CMK (cell line): ENCODE measurements around the gene CDH16.

Experiments
- DNase-seq: peaks from one replicate; pipeline ENCODE4 v3.0.0-alpha.2; 2010; ENCODE audit warnings: low read depth

The CDH16 gene

DNA sequence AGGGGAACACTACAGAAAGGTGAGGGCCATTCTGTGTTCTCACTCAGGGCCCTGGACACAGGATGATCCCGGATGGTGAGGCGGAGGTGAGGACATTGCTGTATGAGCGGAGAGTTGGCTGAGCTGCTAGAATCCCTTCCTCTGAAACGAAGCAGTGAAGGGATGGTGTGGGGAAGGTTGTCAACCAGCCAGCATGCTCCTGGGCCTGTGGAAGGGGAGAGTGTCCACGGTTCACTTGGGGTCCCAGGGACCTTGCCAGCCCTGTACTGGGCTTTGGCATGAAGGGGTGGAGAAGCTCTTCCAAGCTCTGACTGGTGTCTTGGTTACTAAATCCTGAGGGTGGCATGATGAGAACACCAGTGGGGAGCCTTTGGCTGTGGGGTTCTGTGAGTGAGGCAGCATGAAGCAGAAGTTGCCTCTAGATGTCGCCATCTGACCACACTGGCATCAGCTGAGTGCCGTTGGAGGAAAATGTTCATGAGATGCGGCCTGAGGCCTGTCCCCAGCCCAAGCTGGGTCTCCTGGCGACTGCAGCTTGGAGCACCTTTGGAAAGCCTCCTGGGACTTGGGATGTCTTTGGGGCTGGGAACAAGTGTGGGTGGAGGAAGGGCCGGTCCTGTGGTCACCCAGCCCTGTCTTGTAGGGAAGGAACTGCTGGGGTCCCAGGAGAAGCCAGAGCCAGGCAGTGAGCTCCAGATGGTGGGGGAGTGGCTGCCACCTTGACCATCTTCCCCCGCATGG lies 23.6 kb downstream of the CDH16 start:
- no peak for DNase-seq

- DNase-seq: no peak
These were observed 24.6 kb downstream of the CDH16 start for GRCh38 chr16:66894055-66894454.

GRCh38 chr16:66891797-66892196 lies 26.9 kb downstream of the CDH16 start:
- DNase-seq: no peak

GRCh38 chr16:66891360-66891759 lies 27.3 kb downstream of the CDH16 start:
- no peak for DNase-seq

DNA sequence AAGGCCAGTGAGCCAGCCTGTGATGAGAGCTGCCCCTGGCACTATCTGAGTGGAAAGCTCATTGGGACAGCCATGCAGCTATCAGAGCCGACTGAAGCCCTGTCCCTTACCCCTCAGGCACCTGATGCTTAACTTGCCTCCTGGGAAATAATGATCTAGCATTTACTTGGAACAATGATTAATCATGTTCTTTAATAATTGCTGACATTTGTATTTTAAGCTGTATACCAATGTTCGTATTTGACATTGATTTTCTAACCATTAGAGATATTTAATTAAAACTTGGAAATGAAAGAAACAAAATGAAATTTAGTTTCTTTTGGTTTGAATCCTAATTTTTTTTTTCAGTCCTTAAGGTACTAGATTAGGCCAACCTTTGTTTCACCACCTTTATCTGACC lies 27.9 kb downstream of the CDH16 start:
- DNase-seq: no peak

GRCh38 chr16:66889622-66890021 lies 29.1 kb downstream of the CDH16 start:
- DNase-seq: no peak

- DNase-seq: no peak
These were observed 29.8 kb downstream of the CDH16 start for GRCh38 chr16:66888647-66889615.

GRCh38 chr16:66886914-66887313 lies 31.8 kb downstream of the CDH16 start:
- no peak for DNase-seq

- DNase-seq: no peak
These were observed 32.4 kb downstream of the CDH16 start for GRCh38 chr16:66886321-66886720.

DNA sequence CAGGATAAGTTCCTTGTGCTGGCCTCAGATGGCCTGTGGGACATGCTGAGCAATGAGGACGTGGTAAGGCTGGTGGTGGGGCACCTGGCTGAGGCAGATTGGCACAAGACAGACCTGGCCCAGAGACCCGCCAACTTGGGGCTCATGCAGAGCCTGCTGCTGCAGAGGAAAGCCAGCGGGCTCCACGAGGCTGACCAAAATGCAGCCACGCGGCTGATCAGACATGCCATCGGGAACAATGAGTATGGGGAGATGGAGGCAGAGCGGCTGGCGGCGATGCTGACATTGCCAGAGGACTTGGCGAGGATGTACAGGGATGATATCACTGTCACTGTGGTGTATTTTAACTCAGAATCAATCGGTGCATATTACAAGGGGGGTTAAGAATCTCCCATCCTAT lies 33.2 kb downstream of the CDH16 start:
- DNase-seq: no peak

DNA sequence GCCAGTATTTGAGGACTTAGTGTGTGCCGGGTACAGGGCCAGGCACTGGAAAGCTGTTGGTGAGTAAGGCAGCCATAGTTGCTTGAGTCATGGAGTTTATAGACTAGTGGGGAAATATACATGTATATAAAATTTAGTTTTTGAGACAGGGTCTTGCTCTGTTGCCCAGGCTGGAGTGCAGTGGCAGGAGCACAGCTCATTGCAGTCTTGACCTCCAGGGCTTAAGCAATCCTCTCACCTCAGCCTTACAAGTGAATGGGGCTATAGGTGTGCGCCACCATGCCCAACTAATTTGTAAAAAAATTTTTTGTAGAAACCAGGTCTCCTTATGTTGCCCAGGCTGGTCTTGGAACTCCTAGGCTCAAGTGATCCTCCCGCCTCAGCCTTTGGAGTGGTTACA lies 36.0 kb downstream of the CDH16 start:
- DNase-seq: no peak

DNA sequence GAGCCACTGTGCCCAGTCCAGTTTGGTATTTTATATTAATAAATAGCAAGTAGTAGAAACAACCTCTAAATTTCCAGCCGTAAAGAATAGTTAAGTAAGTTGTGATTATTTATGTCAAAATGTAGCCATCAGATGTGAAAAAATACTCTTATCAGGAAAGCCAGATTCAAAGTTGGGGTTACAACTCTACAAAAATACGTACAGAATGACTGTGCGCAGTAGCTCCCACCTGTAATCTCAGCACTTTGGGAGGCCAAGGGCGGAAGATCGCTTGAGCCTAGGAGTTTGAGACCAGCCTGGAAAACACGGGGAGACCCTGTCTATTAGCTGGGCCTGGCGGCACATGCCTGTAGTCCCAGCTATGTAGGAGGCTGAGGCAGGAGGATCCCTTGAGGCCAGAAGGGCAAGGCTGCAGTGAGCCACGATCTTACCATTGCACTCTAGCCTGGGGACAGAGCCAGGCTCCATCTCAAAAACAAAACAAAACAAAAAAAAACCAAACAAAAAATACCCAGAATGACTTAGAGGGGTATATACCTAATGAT lies 36.6 kb downstream of the CDH16 start:
- no peak for DNase-seq

DNA sequence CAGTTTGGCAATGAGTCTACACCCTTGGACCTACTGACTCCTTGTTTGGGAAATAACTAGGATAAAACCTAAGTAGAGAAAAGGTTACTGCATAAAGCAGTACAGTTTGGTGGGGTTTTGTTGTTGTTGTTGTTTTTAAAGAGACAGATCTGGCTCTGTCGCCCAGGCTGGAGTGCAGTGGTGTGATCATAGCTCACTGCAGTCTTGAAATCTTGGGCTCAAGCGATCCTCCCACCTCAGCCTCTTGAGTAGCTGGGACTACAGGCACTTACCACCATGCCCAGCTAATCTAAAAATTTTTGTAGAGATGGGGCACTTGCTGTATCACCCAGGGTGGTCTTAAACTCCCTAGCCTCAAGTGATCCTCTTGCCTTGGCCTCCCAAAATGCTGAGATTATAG lies 37.1 kb downstream of the CDH16 start:
- DNase-seq: no peak

DNA sequence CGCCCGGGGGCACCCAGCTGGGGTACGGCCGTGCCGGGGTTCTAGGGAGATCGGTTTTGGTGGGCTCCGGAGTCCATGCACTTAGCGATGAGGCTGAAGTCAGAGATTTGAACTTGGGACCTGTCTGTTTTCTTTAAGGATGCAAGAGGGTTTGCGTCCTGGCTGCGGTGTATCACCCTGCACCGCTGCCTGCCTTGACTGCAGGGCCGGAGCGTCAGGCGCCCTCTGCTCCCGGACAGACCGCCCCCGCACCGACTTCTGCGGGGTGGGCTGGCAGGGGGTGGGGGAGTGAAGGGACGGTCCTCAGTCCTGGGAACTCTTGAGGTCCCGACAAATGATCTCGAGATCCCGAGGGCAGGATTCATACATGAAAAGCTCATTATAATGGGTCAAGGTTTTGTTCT lies 37.7 kb downstream of the CDH16 start:
- DNase-seq: no peak

GRCh38 chr16:66880288-66881013 lies 38.2 kb downstream of the CDH16 start, which contains the start of gene PDP2:
PDP2 (plus strand) TSS chr16:66880515; CDS start chr16:66884285, 3,770 bp downstream.
- peak; percentile 95 for DNase-seq

GRCh38 chr16:66878067-66878466 lies 40.6 kb downstream of the CDH16 start:
- no peak for DNase-seq

DNA sequence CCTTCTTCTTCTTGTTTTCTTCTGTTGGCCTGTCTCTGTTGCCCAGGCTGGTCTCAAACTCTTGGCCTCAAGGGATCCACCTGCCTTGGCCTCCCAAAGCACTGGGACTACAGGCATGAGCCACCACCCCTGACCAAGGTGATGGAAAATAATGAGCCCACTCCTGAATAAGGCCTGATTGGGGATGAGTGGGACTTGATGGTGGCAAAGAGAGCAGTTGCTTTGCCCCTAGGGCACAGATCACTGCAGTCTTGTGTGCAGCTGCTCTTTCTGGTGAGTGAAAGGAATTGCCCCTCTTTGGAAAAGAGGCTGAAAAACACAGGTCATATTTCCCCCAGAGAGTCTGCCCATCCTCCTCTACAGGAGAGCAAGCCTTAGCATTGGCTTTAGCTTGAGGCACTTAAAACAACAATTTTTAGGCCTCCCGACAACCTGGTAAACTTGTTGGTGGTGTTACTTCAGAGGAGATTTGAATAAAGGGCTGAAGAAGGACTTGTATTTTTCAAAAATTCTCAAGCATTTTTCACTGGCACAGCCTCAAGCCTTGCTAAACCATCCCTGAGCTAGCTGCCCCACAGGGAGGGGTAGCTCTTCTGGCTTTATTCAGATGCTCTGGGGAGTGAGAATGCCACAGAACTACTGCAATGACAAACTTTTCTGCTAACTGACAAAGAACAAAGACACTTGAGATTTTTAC lies 44.5 kb downstream of the CDH16 start:
- DNase-seq: no peak

GRCh38 chr16:66873685-66874055 lies 45.0 kb downstream of the CDH16 start:
- DNase-seq: no peak

DNA sequence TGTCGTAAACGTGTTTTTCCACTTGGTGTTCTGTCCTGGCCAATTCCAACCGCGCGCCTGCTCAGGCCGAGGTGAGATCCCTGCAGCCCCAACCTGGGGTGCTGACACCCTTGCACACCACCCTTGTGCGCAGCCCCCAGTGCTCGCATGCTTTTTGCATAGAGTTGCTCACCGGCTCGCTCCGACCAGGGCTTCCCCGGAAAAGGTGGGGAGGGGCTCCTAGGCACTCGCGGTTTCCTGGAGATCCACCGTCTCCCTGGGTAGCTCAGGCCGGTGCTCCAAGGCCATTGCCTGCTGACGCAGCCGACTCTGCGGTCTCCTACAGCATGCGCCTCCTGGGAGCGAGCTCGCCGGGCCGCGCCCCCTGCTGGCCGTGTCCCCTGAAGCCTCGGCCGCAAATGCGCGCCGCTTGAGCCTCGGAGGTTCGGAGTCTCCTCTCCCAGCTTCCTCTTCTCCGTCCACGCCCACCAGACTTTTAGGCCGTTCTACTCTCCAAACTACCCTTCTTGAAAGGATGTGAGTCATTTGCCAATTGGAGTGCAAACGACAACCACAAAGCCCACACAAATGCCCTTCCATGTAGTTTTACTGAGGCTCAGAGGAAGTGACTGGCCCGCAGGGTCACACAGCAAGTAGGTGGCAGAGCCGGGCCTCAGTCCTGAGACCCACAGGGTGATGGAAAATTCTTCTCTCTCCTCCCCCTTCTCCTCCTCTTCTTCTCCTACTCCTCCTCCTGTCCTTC lies 45.6 kb downstream of the CDH16 start:
- DNase-seq: peak; percentile 97

GRCh38 chr16:66872559-66872942 lies 46.1 kb downstream of the CDH16 start:
- no peak for DNase-seq

DNA sequence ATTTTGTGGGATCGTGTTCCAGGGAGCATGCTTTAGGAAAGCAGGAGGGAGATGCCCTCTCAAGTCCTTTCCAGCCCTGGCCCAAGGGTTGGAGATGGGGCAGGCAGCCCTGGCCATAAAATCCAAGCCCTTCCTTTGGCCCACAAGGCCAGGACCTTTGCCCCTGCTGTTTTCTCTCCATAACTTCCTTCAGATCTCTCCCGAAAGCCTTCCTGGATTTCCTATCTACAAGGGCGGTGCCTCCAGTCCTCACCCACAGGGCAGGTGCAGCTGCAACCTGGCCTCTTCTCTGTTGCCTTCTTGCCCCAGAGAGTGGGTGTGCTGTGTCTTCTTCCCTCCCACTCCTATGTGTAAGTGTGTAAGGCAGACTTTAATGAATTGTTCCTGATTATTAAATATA lies 46.8 kb downstream of the CDH16 start:
- DNase-seq: no peak
